Natural killer cell treated with Interleukin-12 subunit alpha and Interleukin-12 subunit beta and Interleukin-15 and Interleukin-18, amount 100 ng/mL, for 72 hours (primary cell): ENCODE measurements around the gene NPAS1. TPM values are rescaled to one million over a fixed set of nuclear protein-coding genes. Genes with fewer than 3 reads are reported as not detected.
A peak's percentile ranks its signal among the peaks of the same experiment; 100 is the strongest.
"Not testable (repeated sequence)": the region's sequence is repeated elsewhere in the genome, so short reads cannot be mapped to it uniquely, and the experiment has no call there.

Source experiments
- ATAC-seq, 2 donors: fragments of 150-1000 bp; cut with Tn5 transposase in 1 of 2; sonication (Bioruptor Pico), chemical (Tn5 transposase) in 1 of 2; 2 replicates each; pipeline ENCODE4 v1.10.0; 2021
- DNase-seq: peaks from one replicate; pipeline ENCODE4 v3.0.0; 2022; ENCODE audit warnings: low spot score
- H3K27ac Mint-ChIP-seq, 2 donors: 1 replicate in 1 of 2; 2 replicates in 1 of 2; pipeline ENCODE4 v1.8.0; 2022; ENCODE audit warnings: mixed read lengths in 2 of 2, mild to moderate bottlenecking in 1 of 2, moderate library complexity in 1 of 2
- H3K27me3 Mint-ChIP-seq, 2 donors: 1 replicate in 1 of 2; 2 replicates in 1 of 2; pipeline ENCODE4 v1.8.0; 2022; ENCODE audit warnings: mixed read lengths in 2 of 2
- H3K36me3 Mint-ChIP-seq: one replicate; pipeline ENCODE4 v1.8.0; 2022; ENCODE audit warnings: mixed read lengths
- H3K4me1 Mint-ChIP-seq, 2 donors: 1 replicate in 1 of 2; 2 replicates in 1 of 2; pipeline ENCODE4 v1.8.0; 2022; ENCODE audit warnings: low read depth in 2 of 2, mixed read lengths in 2 of 2, mild to moderate bottlenecking in 1 of 2
- H3K4me3 Mint-ChIP-seq: one replicate; pipeline ENCODE4 v1.8.0; 2022; ENCODE audit warnings: mixed read lengths
- H3K9me3 Mint-ChIP-seq: 2 replicates; pipeline ENCODE4 v1.8.0; 2022; ENCODE audit warnings: mixed read lengths
- total RNA-seq, 2 donors: library from RNA; stranded (reverse); gene quantifications; one replicate each; pipeline ENCODE4 v1.2.3, GENCODE V29; 2022

Gene NPAS1
- total RNA-seq, 2 donors from 2014 or later, result not detected

DNA sequence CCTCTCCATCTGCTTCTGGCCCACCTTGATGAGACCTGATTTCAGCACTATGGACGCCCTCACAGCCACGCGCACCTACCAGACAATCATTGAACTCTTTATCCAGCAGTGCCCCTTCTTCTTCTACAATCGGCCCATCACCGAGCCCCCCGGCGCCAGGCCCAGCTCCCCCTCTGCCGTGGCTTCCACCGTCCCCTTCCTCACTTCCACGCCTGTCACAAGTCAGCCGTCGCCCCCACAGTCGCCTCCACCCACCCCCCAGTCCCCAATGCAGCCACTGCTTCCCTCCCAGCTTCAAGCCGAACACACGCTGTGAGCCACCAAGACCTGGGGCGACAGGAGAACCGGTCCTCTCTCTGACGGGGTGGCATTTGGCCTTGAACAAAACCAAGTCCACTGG is 19.3 kb upstream of the NPAS1 start:
- no peaks in the 10 kb centered on the region for H3K36me3 Mint-ChIP-seq
- H3K9me3 Mint-ChIP-seq, result no peaks in the 10 kb centered on the region
- H3K4me1 Mint-ChIP-seq, result peaks cover 4 to 7% of the 10 kb centered on the region in 2 donors
- peaks cover 0 to 3% of the 10 kb centered on the region in 2 donors for H3K27me3 Mint-ChIP-seq
- no peak overlapping the region for H3K27ac Mint-ChIP-seq
- ATAC-seq (no peak), DNase-seq (no peak)
- H3K4me3 Mint-ChIP-seq, result no peak overlapping the region

GRCh38 chr19:47001584-47001983 is 18.1 kb upstream of the NPAS1 start:
- no peaks in the 10 kb centered on the region for H3K36me3 Mint-ChIP-seq
- H3K4me3 Mint-ChIP-seq, result no peak overlapping the region
- ATAC-seq, result peak in 1 of 2 donors; percentile 18
- H3K4me1 Mint-ChIP-seq, result peaks cover 9 to 12% of the 10 kb centered on the region in 2 donors
- peaks cover 0 to 9% of the 10 kb centered on the region in 2 donors for H3K27me3 Mint-ChIP-seq
- no peak for DNase-seq
- no peak overlapping the region for H3K27ac Mint-ChIP-seq
- H3K9me3 Mint-ChIP-seq, result no peaks in the 10 kb centered on the region

- ATAC-seq (no peak), DNase-seq (no peak)
- Mint-ChIP-seq H3K27me3 (peaks cover 0 to 11% of the 10 kb centered on the region in 2 donors), H3K4me1 (peaks cover 9 to 14% of the 10 kb centered on the region in 2 donors), H3K36me3 (no peaks in the 10 kb centered on the region), H3K4me3 (no peak overlapping the region), H3K27ac (no peak overlapping the region), H3K9me3 (no peaks in the 10 kb centered on the region)
These were observed 17.4 kb upstream of the NPAS1 start for GRCh38 chr19:47002106-47002766.

DNA sequence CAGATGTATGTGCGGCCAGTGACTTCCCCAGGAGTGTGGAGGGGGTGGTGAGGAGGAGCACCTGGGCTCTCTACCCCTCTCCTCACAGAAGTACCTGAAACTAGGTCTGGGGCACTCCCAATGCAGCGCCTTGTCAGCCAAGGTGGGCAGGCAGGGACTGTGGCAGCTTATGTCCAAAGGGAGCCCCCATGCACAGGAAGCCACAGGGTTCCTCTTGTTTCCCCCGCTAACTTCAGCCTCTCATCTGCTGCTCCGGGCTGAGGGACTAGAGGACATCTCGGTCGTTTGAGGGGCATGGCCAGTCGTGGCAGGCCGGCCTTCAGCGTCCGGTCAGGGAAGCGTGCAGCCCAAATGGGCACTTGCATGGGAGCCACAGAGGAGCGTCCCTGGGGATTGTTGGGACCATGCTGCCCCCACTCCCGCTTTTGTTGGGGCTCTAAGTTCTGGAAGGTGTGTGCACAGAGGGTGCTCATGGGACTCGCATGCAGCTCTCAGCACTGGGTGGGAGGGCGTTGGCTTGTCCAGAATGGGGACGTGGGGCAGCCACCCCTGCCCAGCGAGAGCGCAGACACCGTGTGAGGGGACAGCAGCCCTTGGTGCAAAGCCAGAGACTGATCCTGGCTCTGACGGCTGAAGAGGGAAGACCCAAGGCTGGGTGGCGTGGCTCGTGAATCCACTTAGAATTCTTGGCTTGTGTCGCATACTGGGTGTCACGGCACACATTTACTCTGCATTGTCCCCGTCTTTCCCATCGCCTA is 16.6 kb upstream of the NPAS1 start:
- Mint-ChIP-seq H3K27me3 (peaks cover 0 to 15% of the 10 kb centered on the region in 2 donors), H3K36me3 (no peaks in the 10 kb centered on the region), H3K27ac (no peak overlapping the region), H3K4me1 (peaks cover 9 to 17% of the 10 kb centered on the region in 2 donors), H3K4me3 (no peak overlapping the region), H3K9me3 (no peaks in the 10 kb centered on the region)
- ATAC-seq (peak in 1 of 2 donors; percentile 11), DNase-seq (no peak)

GRCh38 chr19:47003611-47004465 is 15.8 kb upstream of the NPAS1 start:
- no peak overlapping the region for H3K4me3 Mint-ChIP-seq
- DNase-seq (peak; percentile 31), ATAC-seq (no peak)
- H3K4me1 Mint-ChIP-seq, result peaks cover 9 to 17% of the 10 kb centered on the region in 2 donors
- no peak overlapping the region for H3K27ac Mint-ChIP-seq
- no peaks in the 10 kb centered on the region for H3K36me3 Mint-ChIP-seq
- no peaks in the 10 kb centered on the region for H3K9me3 Mint-ChIP-seq
- H3K27me3 Mint-ChIP-seq, result peaks cover 0 to 18% of the 10 kb centered on the region in 2 donors

- DNase-seq (no peak), ATAC-seq (no peak)
- no peak overlapping the region for H3K4me3 Mint-ChIP-seq
These were observed 14.4 kb upstream of the NPAS1 start for GRCh38 chr19:47005164-47005641.

GRCh38 chr19:47005873-47006272 is 13.8 kb upstream of the NPAS1 start:
- Mint-ChIP-seq H3K4me1 (peaks cover 9 to 17% of the 10 kb centered on the region in 2 donors), H3K27me3 (peaks cover 0 to 18% of the 10 kb centered on the region in 2 donors), H3K4me3 (no peak overlapping the region), H3K27ac (no peak overlapping the region), H3K36me3 (no peaks in the 10 kb centered on the region), H3K9me3 (no peaks in the 10 kb centered on the region)
- peak; percentile 38 for DNase-seq
- ATAC-seq, result peak in 1 of 2 donors; percentile 18

More at GRCh38 chr19:47005164-47005641, 14.4 kb upstream of the NPAS1 start:
- Mint-ChIP-seq H3K4me1 (peaks cover 9 to 17% of the 10 kb centered on the region in 2 donors), H3K36me3 (no peaks in the 10 kb centered on the region), H3K9me3 (no peaks in the 10 kb centered on the region), H3K27me3 (peaks cover 0 to 18% of the 10 kb centered on the region in 2 donors), H3K27ac (no peak overlapping the region)

- Mint-ChIP-seq H3K27me3 (peaks cover 0 to 18% of the 10 kb centered on the region in 2 donors), H3K27ac (no peak overlapping the region), H3K4me3 (no peak overlapping the region), H3K4me1 (peaks cover 9 to 17% of the 10 kb centered on the region in 2 donors), H3K36me3 (no peaks in the 10 kb centered on the region), H3K9me3 (no peaks in the 10 kb centered on the region)
- DNase-seq (no peak), ATAC-seq (no peak)
These were observed 13.1 kb upstream of the NPAS1 start for GRCh38 chr19:47006496-47006895.

- H3K4me1 Mint-ChIP-seq, result peaks cover 14 to 16% of the 10 kb centered on the region in 2 donors
- peaks cover 0 to 27% of the 10 kb centered on the region in 2 donors for H3K27me3 Mint-ChIP-seq
- not testable (repeated sequence) for ATAC-seq, H3K27ac Mint-ChIP-seq, H3K9me3 Mint-ChIP-seq, H3K36me3 Mint-ChIP-seq, DNase-seq, H3K4me3 Mint-ChIP-seq
These were observed 9.1 kb upstream of the NPAS1 start for GRCh38 chr19:47010549-47010948.

DNA sequence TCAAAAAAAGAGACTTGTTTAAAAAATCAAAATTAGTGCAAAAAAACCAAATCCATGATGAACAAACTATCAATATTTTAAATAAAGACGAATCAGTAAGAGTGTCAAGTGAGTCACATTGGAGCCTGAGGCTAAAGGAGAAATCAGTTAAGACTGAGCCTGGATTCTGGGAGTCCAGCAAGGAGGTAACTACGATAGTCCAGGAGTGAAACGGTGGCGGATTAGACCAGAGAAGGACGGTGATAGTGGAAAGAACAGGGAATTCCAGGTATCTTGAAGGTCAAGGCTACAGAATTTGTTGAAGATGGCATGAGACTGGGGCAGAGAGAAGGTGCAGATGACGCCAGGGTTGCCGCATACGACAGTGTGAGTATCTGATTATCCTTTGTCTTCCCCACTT is 7.0 kb upstream of the NPAS1 start:
- Mint-ChIP-seq H3K27ac (no peak overlapping the region), H3K9me3 (no peaks in the 10 kb centered on the region), H3K4me1 (peaks cover 9 to 10% of the 10 kb centered on the region in 2 donors), H3K36me3 (no peaks in the 10 kb centered on the region), H3K27me3 (peaks cover 0 to 23% of the 10 kb centered on the region in 2 donors), H3K4me3 (no peak overlapping the region)
- ATAC-seq (no peak), DNase-seq (no peak)

DNA sequence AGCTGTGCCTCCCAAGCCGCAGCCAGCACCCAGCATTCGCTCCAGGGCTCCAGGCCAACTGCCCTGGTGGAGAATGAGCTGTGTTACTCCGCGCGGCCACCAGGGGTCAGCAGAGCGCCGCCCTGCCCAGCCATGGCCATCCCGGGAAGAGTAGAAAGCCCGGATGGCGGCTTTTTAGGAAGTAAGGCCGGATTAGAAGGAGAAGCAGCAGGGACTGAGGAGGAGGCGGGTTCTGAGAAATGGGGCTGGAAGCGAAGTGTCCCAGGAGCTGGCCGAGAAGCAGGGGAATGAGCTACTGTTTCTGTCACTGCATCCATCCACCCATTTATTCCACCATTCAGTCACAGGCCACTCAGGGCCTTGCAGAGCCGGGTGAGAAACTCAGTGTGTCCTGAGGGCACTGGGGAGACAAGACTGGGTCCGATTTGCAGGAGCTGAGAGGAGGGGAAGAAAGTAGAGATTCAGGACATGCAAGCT is 6.6 kb upstream of the NPAS1 start:
- no peak for DNase-seq
- Mint-ChIP-seq H3K4me1 (peaks cover 7 to 10% of the 10 kb centered on the region in 2 donors), H3K36me3 (no peaks in the 10 kb centered on the region), H3K4me3 (no peak overlapping the region), H3K27ac (no peak overlapping the region), H3K9me3 (no peaks in the 10 kb centered on the region), H3K27me3 (peaks cover 0 to 19% of the 10 kb centered on the region in 2 donors)
- ATAC-seq, result peak; percentile 79 to 83

DNA sequence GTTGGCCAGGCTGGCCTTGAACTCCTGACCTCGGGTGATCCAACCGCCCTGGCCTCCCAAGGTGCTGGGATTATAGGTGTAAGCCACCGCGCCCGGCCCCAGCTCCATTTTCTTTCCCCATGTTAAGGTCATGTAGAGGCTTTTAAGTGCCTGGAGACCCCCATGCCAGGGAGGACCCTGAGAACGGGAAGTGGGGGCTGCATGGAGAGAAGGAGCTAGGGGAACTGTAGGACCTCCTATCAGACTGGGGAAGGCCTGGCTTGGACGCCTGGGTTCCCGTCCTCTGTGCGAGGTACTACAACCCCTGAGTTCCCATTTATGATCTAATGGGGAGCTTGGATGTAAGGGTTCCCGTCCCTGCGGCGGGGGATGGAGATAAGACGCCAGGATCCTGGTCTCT is 714 bp upstream of the NPAS1 start:
- no peaks in the 10 kb centered on the region for H3K9me3 Mint-ChIP-seq
- DNase-seq (no peak), ATAC-seq (no peak)
- H3K27ac Mint-ChIP-seq, result no peak overlapping the region
- peaks cover 0 to 7% of the 10 kb centered on the region in 2 donors for H3K4me1 Mint-ChIP-seq
- no peaks in the 10 kb centered on the region for H3K36me3 Mint-ChIP-seq
- peak overlapping the region; percentile 17 for H3K4me3 Mint-ChIP-seq
- peaks cover 0 to 19% of the 10 kb centered on the region in 2 donors for H3K27me3 Mint-ChIP-seq

DNA sequence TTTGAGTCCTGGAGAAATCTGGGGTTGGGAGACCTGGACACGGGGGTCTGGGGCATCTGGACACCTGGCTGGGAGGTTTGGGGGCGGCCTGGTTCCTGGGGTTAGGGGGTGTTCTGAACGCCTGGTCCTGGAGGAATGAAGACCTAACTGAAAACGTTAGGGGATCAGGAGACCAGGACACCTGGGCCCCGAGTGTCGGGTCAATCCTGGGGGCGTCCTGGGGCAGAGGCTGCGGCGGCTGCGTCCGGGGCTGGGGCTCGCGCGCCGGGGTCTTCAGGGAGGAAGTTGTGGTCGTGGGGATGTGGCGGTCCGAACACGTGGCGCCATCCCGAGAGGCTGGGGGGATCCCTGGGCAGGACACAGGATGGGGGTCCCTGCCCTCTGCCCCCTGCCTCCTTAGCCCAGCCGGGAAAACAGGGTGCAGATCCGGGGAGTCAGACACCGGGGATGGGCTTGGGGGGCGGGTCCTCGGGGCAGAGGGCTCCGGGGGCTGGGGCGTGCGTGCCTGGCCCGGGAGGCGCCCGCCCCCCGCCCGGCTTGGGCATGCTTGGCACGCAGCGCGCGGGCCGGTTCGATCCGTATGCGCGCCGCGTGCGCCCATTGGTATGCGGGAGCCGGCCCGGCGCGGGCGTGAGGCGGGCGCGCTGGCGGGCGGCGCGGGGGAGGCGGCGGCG is 632 bp downstream of the NPAS1 start:
- H3K4me1 Mint-ChIP-seq, result peaks cover 0 to 7% of the 10 kb centered on the region in 2 donors
- DNase-seq, result no peak
- H3K27ac Mint-ChIP-seq, result no peak overlapping the region
- ATAC-seq, result peak in 1 of 2 donors; percentile 11
- H3K27me3 Mint-ChIP-seq, result peaks cover 0 to 19% of the 10 kb centered on the region in 2 donors
- no peak overlapping the region for H3K4me3 Mint-ChIP-seq
- H3K36me3 Mint-ChIP-seq, result no peaks in the 10 kb centered on the region
- H3K9me3 Mint-ChIP-seq, result no peaks in the 10 kb centered on the region
